Lower leg skin (tissue), 3 donors: Measurements from ENCODE around the gene PARK7.
"Not testable (repeated sequence)": the region's sequence is repeated elsewhere in the genome, so short reads cannot be mapped to it uniquely, and the experiment has no call there.

Source experiments
- CTCF ChIP-seq, 3 donors: fragments of 450-650 bp; IDR thresholded peaks; one replicate each; pipeline ENCODE4 v1.5.1; 2016; ENCODE audit warnings: antibody characterized with exemption in 3 of 3, mild to moderate bottlenecking in 3 of 3, moderate library complexity in 2 of 3
- POLR2A ChIP-seq, 2 donors: fragments of 450-650 bp; IDR thresholded peaks; one replicate each; pipeline ENCODE4 v1.6.1; 2016 to 2017; ENCODE audit warnings: antibody characterized with exemption in 2 of 2, mild to moderate bottlenecking in 1 of 2, moderate library complexity in 1 of 2

- TF ChIP-seq CTCF, POLR2A (IDR thresholded peaks at IDR 0.05): not testable (repeated sequence)
Observed at GRCh38 chr1:7927061-7927460, 34.5 kb upstream of the PARK7 start.
